B cell (primary cell): Measurements from ENCODE around the gene OGDH.

Experiments used
- CTCF ChIP-seq: fragments of 200-600 bp; IDR thresholded peaks from one replicate; pipeline ENCODE4 v1.8.0; 2022; ENCODE audit warnings: antibody characterized with exemption, mild to moderate bottlenecking
- EZH2 ChIP-seq: IDR thresholded peaks from 2 replicates; pipeline ENCODE4 v1.6.1; 2012; ENCODE audit warnings: borderline replicate concordance, low read depth, mild to moderate bottlenecking, moderate library complexity, low read length; ENCODE audit not compliant: insufficient read depth, poor library complexity, severe bottlenecking

DNA sequence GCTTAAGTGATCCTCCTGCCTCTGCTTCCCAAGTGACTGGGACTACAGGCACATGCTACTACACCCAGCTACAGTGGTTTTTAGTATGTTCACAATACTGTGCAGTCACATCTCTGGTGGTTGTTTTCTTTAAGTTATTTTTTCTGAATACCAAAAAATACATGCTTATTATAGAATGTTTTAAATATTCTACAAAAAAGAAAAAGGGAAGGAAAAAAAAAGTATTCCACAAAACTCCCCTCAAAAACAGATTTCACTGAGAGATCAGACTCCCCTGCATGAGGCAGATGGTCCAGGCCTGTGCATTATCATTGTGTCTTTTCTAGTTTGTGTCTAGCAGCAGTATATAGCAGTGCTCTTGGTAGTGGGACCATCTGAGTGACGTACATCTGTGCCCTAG, 36.8 kb downstream of the OGDH start:
- TF ChIP-seq CTCF (no peak), EZH2 (no peak)
